ENCODE results near the gene HAO1. TPM values are rescaled to one million over a fixed set of nuclear protein-coding genes. Genes with fewer than 3 reads are reported as not detected.

HAO1 gene
- total and polyA plus RNA-seq, 2 experiments from 2014 or later, result 1.7 to 2.7 TPM

- Histone ChIP-seq H3K9me3 (ENCODE audit: low read depth) (no peaks in the 10 kb centered on the region), H3K9me2 (replicated peaks; ENCODE audit: insufficient read depth) (no peaks in the 10 kb centered on the region), H4K20me1 (ENCODE audit: insufficient read depth, poor library complexity, severe bottlenecking) (no peaks in the 10 kb centered on the region), H3K4me1 (ENCODE audit: insufficient read depth) (no peaks in the 10 kb centered on the region), H3K79me2 (no peaks in the 10 kb centered on the region), H3K36me3 (replicated peaks; ENCODE audit: insufficient read depth, low read depth) (no peaks in the 10 kb centered on the region), H3K27me3 (no peaks in the 10 kb centered on the region), H2AFZ (no peak overlapping the region), H3K4me3 (no peak overlapping the region), H3K27ac (no peak overlapping the region), H3K4me2 (no peak overlapping the region)
- DNase-seq (ENCODE audit: low spot score), result no peak
- TF ChIP-seq CTCF (IDR thresholded peaks at IDR 0.05; ENCODE audit: poor library complexity), result no peak
- no peak for TF ChIP-seq EZH2 (IDR thresholded peaks at IDR 0.05; ENCODE audit: borderline replicate concordance)
- TF ChIP-seq EZH2phosphoT487 (IDR thresholded peaks at IDR 0.05; ENCODE audit: low read depth, severe bottlenecking, unreplicated experiment), result no peak
- WGBS (ENCODE audit: low lambda C conversion rate, missing lambda C conversion rate), result 85% methylated on average over 3 of the region's 3 CpGs
Measured at GRCh38 chr20:7912551-7912950, 27.7 kb downstream of the HAO1 start.

GRCh38 chr20:7911586-7912330 is 28.5 kb downstream of the HAO1 start:
- 93% methylated on average over 10 of the region's 10 CpGs for WGBS (ENCODE audit: low lambda C conversion rate, missing lambda C conversion rate)
- Histone ChIP-seq H3K4me2 (no peak overlapping the region), H3K4me1 (ENCODE audit: insufficient read depth) (no peaks in the 10 kb centered on the region), H3K4me3 (no peak overlapping the region), H3K79me2 (no peaks in the 10 kb centered on the region), H3K9me3 (ENCODE audit: low read depth) (no peaks in the 10 kb centered on the region), H3K27me3 (no peaks in the 10 kb centered on the region), H2AFZ (no peak overlapping the region), H3K27ac (no peak overlapping the region), H3K36me3 (replicated peaks; ENCODE audit: insufficient read depth, low read depth) (no peaks in the 10 kb centered on the region), H4K20me1 (ENCODE audit: insufficient read depth, poor library complexity, severe bottlenecking) (no peaks in the 10 kb centered on the region), H3K9me2 (replicated peaks; ENCODE audit: insufficient read depth) (no peaks in the 10 kb centered on the region)
- no peak for DNase-seq (ENCODE audit: low spot score)
- no peak for TF ChIP-seq EZH2 (IDR thresholded peaks at IDR 0.05; ENCODE audit: borderline replicate concordance)
- no peak for TF ChIP-seq EZH2phosphoT487 (IDR thresholded peaks at IDR 0.05; ENCODE audit: low read depth, severe bottlenecking, unreplicated experiment)

- TF ChIP-seq CTCF (IDR thresholded peaks at IDR 0.05; ENCODE audit: poor library complexity) (no peak), EZH2phosphoT487 (IDR thresholded peaks at IDR 0.05; ENCODE audit: low read depth, severe bottlenecking, unreplicated experiment) (no peak), EZH2 (IDR thresholded peaks at IDR 0.05; ENCODE audit: borderline replicate concordance) (no peak)
- H4K20me1 ChIP-seq (ENCODE audit: insufficient read depth, poor library complexity, severe bottlenecking), result no peaks in the 10 kb centered on the region
- no peaks in the 10 kb centered on the region for H3K4me1 ChIP-seq (ENCODE audit: insufficient read depth)
- no peak overlapping the region for H3K27ac ChIP-seq
- H3K9me3 ChIP-seq (ENCODE audit: low read depth), result no peaks in the 10 kb centered on the region
- no peak overlapping the region for H3K4me3 ChIP-seq
- H3K36me3 ChIP-seq (replicated peaks; ENCODE audit: insufficient read depth, low read depth), result no peaks in the 10 kb centered on the region
- no peak overlapping the region for H2AFZ ChIP-seq
- no peak for DNase-seq (ENCODE audit: low spot score)
- no peak overlapping the region for H3K4me2 ChIP-seq
- no peaks in the 10 kb centered on the region for H3K79me2 ChIP-seq
- no peaks in the 10 kb centered on the region for H3K9me2 ChIP-seq (replicated peaks; ENCODE audit: insufficient read depth)
- WGBS (ENCODE audit: low lambda C conversion rate, missing lambda C conversion rate), result 76% methylated on average over 4 of the region's 4 CpGs
- H3K27me3 ChIP-seq, result no peaks in the 10 kb centered on the region
Measured at GRCh38 chr20:7908905-7909304, 31.4 kb downstream of the HAO1 start.

- no peaks in the 10 kb centered on the region for H3K79me2 ChIP-seq
- no peaks in the 10 kb centered on the region for H3K9me3 ChIP-seq (ENCODE audit: low read depth)
- no peaks in the 10 kb centered on the region for H3K4me1 ChIP-seq (ENCODE audit: insufficient read depth)
- TF ChIP-seq EZH2phosphoT487 (IDR thresholded peaks at IDR 0.05; ENCODE audit: low read depth, severe bottlenecking, unreplicated experiment), result no peak
- TF ChIP-seq EZH2 (IDR thresholded peaks at IDR 0.05; ENCODE audit: borderline replicate concordance), result no peak
- no peak for TF ChIP-seq CTCF (IDR thresholded peaks at IDR 0.05; ENCODE audit: poor library complexity)
- no peaks in the 10 kb centered on the region for H3K9me2 ChIP-seq (replicated peaks; ENCODE audit: insufficient read depth)
- no peaks in the 10 kb centered on the region for H4K20me1 ChIP-seq (ENCODE audit: insufficient read depth, poor library complexity, severe bottlenecking)
- no peak overlapping the region for H2AFZ ChIP-seq
- 100% methylated on average over 1 of the region's 1 CpG for WGBS (ENCODE audit: low lambda C conversion rate, missing lambda C conversion rate)
- H3K36me3 ChIP-seq (replicated peaks; ENCODE audit: insufficient read depth, low read depth), result no peaks in the 10 kb centered on the region
- H3K27me3 ChIP-seq, result peaks cover 4% of the 10 kb centered on the region
- no peak overlapping the region for H3K4me2 ChIP-seq
- DNase-seq (ENCODE audit: low spot score), result no peak
- H3K4me3 ChIP-seq, result no peak overlapping the region
- no peak overlapping the region for H3K27ac ChIP-seq
Measured at GRCh38 chr20:7903429-7903828, 36.8 kb downstream of the HAO1 start.
